BLaER1 (cell line): ENCODE measurements around the gene TIMM13.

Experiments used
- H3K27ac ChIP-seq: shearing (Covaris generic); formaldehyde crosslinking; 2 replicates; pipeline ENCODE4 v1.8.1; 2022
- H3K27me3 ChIP-seq: shearing (Covaris generic); formaldehyde crosslinking; 2 replicates; pipeline ENCODE4 v1.8.1; 2022
- H3K36me3 ChIP-seq: shearing (Covaris generic); formaldehyde crosslinking; 2 replicates; pipeline ENCODE4 v1.8.1; 2022
- H3K4me1 ChIP-seq: shearing (Covaris generic); formaldehyde crosslinking; 2 replicates; pipeline ENCODE4 v1.8.1; 2022
- H3K4me2 ChIP-seq: shearing (Covaris generic); formaldehyde crosslinking; 2 replicates; pipeline ENCODE4 v1.8.1; 2022
- H3K4me3 ChIP-seq: shearing (Covaris generic); formaldehyde crosslinking; 2 replicates; pipeline ENCODE4 v1.8.1; 2022
- H3K9ac ChIP-seq: shearing (Covaris generic); formaldehyde crosslinking; 2 replicates; pipeline ENCODE4 v1.8.1; 2022
- H3K9me3 ChIP-seq: shearing (Covaris generic); formaldehyde crosslinking; 2 replicates; pipeline ENCODE4 v1.8.1; 2022
- H4K20me1 ChIP-seq: shearing (Covaris generic); formaldehyde crosslinking; 2 replicates; pipeline ENCODE4 v1.8.1; 2022
- Cebpa-rat ChIP-seq: shearing (Covaris generic); IDR thresholded peaks from 2 replicates; pipeline ENCODE4 v1.8.1; 2022

The TIMM13 gene

GRCh38 chr19:2443116-2443784 is 15.9 kb upstream of the TIMM13 start:
- no peaks in the 10 kb centered on the region for H3K27me3 ChIP-seq
- no peak overlapping the region for H3K4me2 ChIP-seq
- TF ChIP-seq Cebpa-rat = no peak
- H3K36me3 ChIP-seq = peaks cover 68% of the 10 kb centered on the region
- H3K27ac ChIP-seq = 0 out of 2 replicates have a peak overlapping the region, but pooled peaks have one; percentile 72
- no peak overlapping the region for H3K4me3 ChIP-seq
- H3K9ac ChIP-seq = no peak overlapping the region
- peaks cover 87% of the 10 kb centered on the region for H4K20me1 ChIP-seq
- H3K9me3 ChIP-seq = no peaks in the 10 kb centered on the region
- H3K4me1 ChIP-seq = peaks cover 34% of the 10 kb centered on the region

- TF ChIP-seq Cebpa-rat = no peak
- Histone ChIP-seq H3K9me3 (no peaks in the 10 kb centered on the region), H3K4me1 (peaks cover 14% of the 10 kb centered on the region), H3K9ac (no peak overlapping the region), H3K4me2 (no peak overlapping the region), H3K36me3 (peaks cover 87% of the 10 kb centered on the region), H4K20me1 (peaks cover 86% of the 10 kb centered on the region), H3K27ac (no peak overlapping the region), H3K4me3 (no peak overlapping the region), H3K27me3 (no peaks in the 10 kb centered on the region)
Measured at GRCh38 chr19:2441096-2441752, 13.8 kb upstream of the TIMM13 start.

GRCh38 chr19:2440515-2440914 is 13.1 kb upstream of the TIMM13 start:
- Histone ChIP-seq H3K4me1 (peaks cover 12% of the 10 kb centered on the region; the same call in 1 of the 2 replicates), H3K4me2 (no peak overlapping the region), H3K27ac (no peak overlapping the region), H3K9ac (no peak overlapping the region), H3K27me3 (no peaks in the 10 kb centered on the region), H3K36me3 (peaks cover 94% of the 10 kb centered on the region), H3K9me3 (no peaks in the 10 kb centered on the region), H3K4me3 (no peak overlapping the region), H4K20me1 (peaks cover 92% of the 10 kb centered on the region)
- TF ChIP-seq Cebpa-rat = no peak

- no peak overlapping the region for H3K9ac ChIP-seq
Measured at GRCh38 chr19:2438178-2438577, 10.8 kb upstream of the TIMM13 start.

GRCh38 chr19:2436926-2437325 is 9.5 kb upstream of the TIMM13 start:
- no peak overlapping the region for H3K4me2 ChIP-seq
- no peak overlapping the region for H3K4me3 ChIP-seq
- peaks cover 94% of the 10 kb centered on the region for H3K36me3 ChIP-seq
- no peak overlapping the region for H3K9ac ChIP-seq
- no peaks in the 10 kb centered on the region for H3K9me3 ChIP-seq
- peaks cover 78% of the 10 kb centered on the region for H4K20me1 ChIP-seq
- H3K4me1 ChIP-seq = peaks cover 8% of the 10 kb centered on the region
- H3K27me3 ChIP-seq = no peaks in the 10 kb centered on the region
- H3K27ac ChIP-seq = no peak overlapping the region
- no peak for TF ChIP-seq Cebpa-rat

More at GRCh38 chr19:2438178-2438577, 10.8 kb upstream of the TIMM13 start:
- H3K4me3 ChIP-seq = no peak overlapping the region
- H3K4me1 ChIP-seq = no peaks in the 10 kb centered on the region
- H3K27ac ChIP-seq = no peak overlapping the region
- H3K27me3 ChIP-seq = no peaks in the 10 kb centered on the region
- no peaks in the 10 kb centered on the region for H3K9me3 ChIP-seq
- H4K20me1 ChIP-seq = peaks cover 86% of the 10 kb centered on the region
- H3K36me3 ChIP-seq = peaks cover 95% of the 10 kb centered on the region
- no peak overlapping the region for H3K4me2 ChIP-seq
- no peak for TF ChIP-seq Cebpa-rat

GRCh38 chr19:2436384-2436783 is 9.0 kb upstream of the TIMM13 start:
- no peak overlapping the region for H3K9ac ChIP-seq
- H3K27me3 ChIP-seq = no peaks in the 10 kb centered on the region
- no peak overlapping the region for H3K4me3 ChIP-seq
- TF ChIP-seq Cebpa-rat = no peak
- H3K27ac ChIP-seq = no peak overlapping the region
- H3K9me3 ChIP-seq = no peaks in the 10 kb centered on the region
- no peak overlapping the region for H3K4me2 ChIP-seq
- peaks cover 13% of the 10 kb centered on the region for H3K4me1 ChIP-seq
- peaks cover 94% of the 10 kb centered on the region for H3K36me3 ChIP-seq
- peaks cover 78% of the 10 kb centered on the region for H4K20me1 ChIP-seq

- Histone ChIP-seq H3K9me3 (no peaks in the 10 kb centered on the region), H4K20me1 (peaks cover 76% of the 10 kb centered on the region), H3K27ac (no peak overlapping the region), H3K4me3 (no peak overlapping the region), H3K36me3 (peaks cover 96% of the 10 kb centered on the region), H3K27me3 (no peaks in the 10 kb centered on the region), H3K4me1 (peaks cover 29% of the 10 kb centered on the region), H3K9ac (no peak overlapping the region), H3K4me2 (no peak overlapping the region)
- TF ChIP-seq Cebpa-rat = no peak
Measured at GRCh38 chr19:2434721-2435265, 7.4 kb upstream of the TIMM13 start.

GRCh38 chr19:2434267-2434666 is 6.9 kb upstream of the TIMM13 start:
- H3K4me2 ChIP-seq = no peak overlapping the region
- H3K27ac ChIP-seq = no peak overlapping the region
- no peaks in the 10 kb centered on the region for H3K27me3 ChIP-seq
- peaks cover 34% of the 10 kb centered on the region for H3K4me1 ChIP-seq
- no peak overlapping the region for H3K4me3 ChIP-seq
- H4K20me1 ChIP-seq = peaks cover 76% of the 10 kb centered on the region
- peaks cover 96% of the 10 kb centered on the region for H3K36me3 ChIP-seq
- H3K9ac ChIP-seq = no peak overlapping the region
- H3K9me3 ChIP-seq = no peaks in the 10 kb centered on the region
- TF ChIP-seq Cebpa-rat = no peak

GRCh38 chr19:2433854-2434253 is 6.5 kb upstream of the TIMM13 start:
- no peak for TF ChIP-seq Cebpa-rat
- no peak overlapping the region for H3K4me2 ChIP-seq
- no peaks in the 10 kb centered on the region for H3K27me3 ChIP-seq
- H3K4me3 ChIP-seq = no peak overlapping the region
- H3K36me3 ChIP-seq = peaks cover 96% of the 10 kb centered on the region
- no peaks in the 10 kb centered on the region for H3K9me3 ChIP-seq
- H3K9ac ChIP-seq = no peak overlapping the region
- H4K20me1 ChIP-seq = peaks cover 74% of the 10 kb centered on the region
- no peak overlapping the region for H3K27ac ChIP-seq
- H3K4me1 ChIP-seq = peaks cover 38% of the 10 kb centered on the region

GRCh38 chr19:2432131-2432848 is 4.9 kb upstream of the TIMM13 start:
- peaks cover 87% of the 10 kb centered on the region for H3K36me3 ChIP-seq
- H3K9ac ChIP-seq = 0 out of 2 replicates have a peak overlapping the region, but pooled peaks have one; percentile 65
- peak overlapping the region; percentile 98 for H3K4me2 ChIP-seq
- peaks cover 49% of the 10 kb centered on the region for H3K4me1 ChIP-seq
- peak overlapping the region; percentile 99 for H3K27ac ChIP-seq
- H3K9me3 ChIP-seq = no peaks in the 10 kb centered on the region
- H3K4me3 ChIP-seq = no peak overlapping the region
- H4K20me1 ChIP-seq = peaks cover 58% of the 10 kb centered on the region
- no peak for TF ChIP-seq Cebpa-rat
- H3K27me3 ChIP-seq = no peaks in the 10 kb centered on the region
